H9 (cell line): ENCODE results near the gene NDUFB11. TPM values are rescaled to one million over a fixed set of nuclear protein-coding genes. Genes with fewer than 3 reads are reported as not detected.

Experiments
- DNase-seq: peaks from one replicate; pipeline ENCODE4 v3.0.0-alpha.2; 2017
- H2AFZ ChIP-seq: one replicate; pipeline ENCODE4 v1.6.1; 2013; ENCODE audit warnings: mild to moderate bottlenecking, low read length, control low read depth, moderate library complexity
- H2AK5ac ChIP-seq: 2 replicates; pipeline ENCODE4 v1.6.1; 2013; ENCODE audit warnings: low read length, control low read depth, mixed read lengths; ENCODE audit not compliant: insufficient read length
- H2BK120ac ChIP-seq: one replicate; pipeline ENCODE4 v1.6.1; 2013; ENCODE audit warnings: low read depth, mild to moderate bottlenecking, low read length, control low read depth, inconsistent platforms; ENCODE audit not compliant: poor library complexity, severe bottlenecking
- H2BK12ac ChIP-seq: 2 replicates; pipeline ENCODE4 v1.6.1; 2013; ENCODE audit warnings: low read length, control low read depth, mixed read lengths, low read depth; ENCODE audit not compliant: insufficient read length
- H2BK15ac ChIP-seq: 2 replicates; pipeline ENCODE4 v1.6.1; 2013; ENCODE audit warnings: low read depth, low read length, control low read depth
- H2BK20ac ChIP-seq: one replicate; pipeline ENCODE4 v1.6.1; 2013; ENCODE audit warnings: low read depth, mild to moderate bottlenecking, low read length, control low read depth, inconsistent platforms; ENCODE audit not compliant: poor library complexity, severe bottlenecking
- H2BK5ac ChIP-seq: 2 replicates; pipeline ENCODE4 v1.6.1; 2013; ENCODE audit warnings: low read length, control low read depth, mixed read lengths; ENCODE audit not compliant: insufficient read length
- H3K14ac ChIP-seq: 2 replicates; pipeline ENCODE4 v1.6.1; 2013; ENCODE audit warnings: low read length, control low read depth; ENCODE audit not compliant: insufficient read depth
- H3K18ac ChIP-seq: 2 replicates; pipeline ENCODE4 v1.6.1; 2013; ENCODE audit warnings: low read depth, mild to moderate bottlenecking, mixed read lengths, low read length, control low read depth; ENCODE audit not compliant: insufficient read length
- H3K23ac ChIP-seq: 2 replicates; pipeline ENCODE4 v1.6.1; 2013; ENCODE audit warnings: low read length, control low read depth, mixed read lengths, low read depth; ENCODE audit not compliant: insufficient read length
- H3K23me2 ChIP-seq: 2 replicates; pipeline ENCODE4 v1.6.1; 2013; ENCODE audit warnings: low read depth, mild to moderate bottlenecking, mixed read lengths, low read length, control low read depth; ENCODE audit not compliant: insufficient read length, poor library complexity, severe bottlenecking
- H3K27ac ChIP-seq: 2 replicates; pipeline ENCODE4 v1.5.1; 2013; ENCODE audit warnings: low read length, control low read depth, mixed read lengths, low read depth; ENCODE audit not compliant: insufficient read length
- H3K27me3 ChIP-seq: 2 replicates; pipeline ENCODE4 v1.6.1; 2013; ENCODE audit warnings: low read length, control low read depth, inconsistent platforms; ENCODE audit not compliant: insufficient read depth
- H3K4ac ChIP-seq: 2 replicates; pipeline ENCODE4 v1.6.1; 2013; ENCODE audit warnings: low read depth, mild to moderate bottlenecking, control low read depth, inconsistent platforms, low read length, moderate library complexity
- H3K4me1 ChIP-seq: 2 replicates; pipeline ENCODE4 v1.6.1; 2013; ENCODE audit warnings: low read length, control low read depth, inconsistent platforms; ENCODE audit not compliant: insufficient read depth
- H3K4me2 ChIP-seq: 2 replicates; pipeline ENCODE4 v1.6.1; 2013; ENCODE audit warnings: low read length, control low read depth, mixed read lengths; ENCODE audit not compliant: insufficient read length, insufficient read depth
- H3K56ac ChIP-seq: 2 replicates; pipeline ENCODE4 v1.6.1; 2013; ENCODE audit warnings: low read depth, mild to moderate bottlenecking, mixed read lengths, low read length, control low read depth; ENCODE audit not compliant: insufficient read length
- H3K79me1 ChIP-seq: 2 replicates; pipeline ENCODE4 v1.6.1; 2013; ENCODE audit warnings: low read depth, mild to moderate bottlenecking, moderate library complexity, low read length, control low read depth, inconsistent platforms; ENCODE audit not compliant: insufficient read depth, poor library complexity, severe bottlenecking
- H3K79me2 ChIP-seq: 2 replicates; pipeline ENCODE4 v1.6.1; 2013; ENCODE audit warnings: low read length, control low read depth, inconsistent platforms; ENCODE audit not compliant: insufficient read depth
- H3K9ac ChIP-seq: 2 replicates; pipeline ENCODE4 v1.6.1; 2013; ENCODE audit warnings: low read length, control low read depth, mixed read lengths; ENCODE audit not compliant: insufficient read length; ENCODE audit errors: extremely low read depth
- H3K9me3 ChIP-seq: one replicate; pipeline ENCODE4 v1.6.1; 2013; ENCODE audit warnings: low read depth, low read length, inconsistent platforms; ENCODE audit not compliant: control insufficient read depth
- H3T11ph ChIP-seq: one replicate; pipeline ENCODE4 v1.6.1; 2013; ENCODE audit warnings: mild to moderate bottlenecking, low read length, control low read depth, inconsistent platforms
- H4K20me1 ChIP-seq: one replicate; pipeline ENCODE4 v1.6.1; 2013; ENCODE audit not compliant: control insufficient read depth, insufficient read length, insufficient read depth
- H4K5ac ChIP-seq: 2 replicates; pipeline ENCODE4 v1.6.1; 2013; ENCODE audit warnings: low read depth, mild to moderate bottlenecking, mixed read lengths, low read length, control low read depth; ENCODE audit not compliant: insufficient read length
- H4K8ac ChIP-seq: replicated peaks from 2 replicates; pipeline ENCODE4 v1.6.1; 2013; ENCODE audit warnings: low read length, control low read depth, mixed read lengths, low read depth; ENCODE audit not compliant: insufficient read length
- H4K91ac ChIP-seq: 2 replicates; pipeline ENCODE4 v1.6.1; 2013; ENCODE audit warnings: low read depth, mild to moderate bottlenecking, moderate library complexity, mixed read lengths, low read length, control low read depth; ENCODE audit not compliant: insufficient read length
- H3K27ac Mint-ChIP-seq, 3 experiments: 2 replicates in 2 of 3; 3 replicates in 1 of 3; pipeline ENCODE4 v1.8.0; 2020 to 2021; ENCODE audit warnings: mixed read lengths in 3 of 3, mild to moderate bottlenecking in 1 of 3, moderate library complexity in 1 of 3
- H3K27me3 Mint-ChIP-seq: 2 replicates; pipeline ENCODE4 v1.8.0; 2021; ENCODE audit warnings: low read depth, mild to moderate bottlenecking, moderate library complexity, mixed read lengths
- H3K36me3 Mint-ChIP-seq, 3 experiments: 2 replicates in 2 of 3; 3 replicates in 1 of 3; pipeline ENCODE4 v1.8.0; 2020 to 2021; ENCODE audit warnings: low read depth in 3 of 3, mixed read lengths in 3 of 3; ENCODE audit not compliant: insufficient read depth in 1 of 3
- H3K4me1 Mint-ChIP-seq, 2 experiments: 2 replicates each; pipeline ENCODE4 v1.8.0; 2020; ENCODE audit warnings: mixed read lengths in 2 of 2
- H3K4me3 Mint-ChIP-seq, 2 experiments: 2 replicates in 1 of 2; 3 replicates in 1 of 2; pipeline ENCODE4 v1.8.0; 2020 to 2021; ENCODE audit warnings: mild to moderate bottlenecking in 2 of 2, mixed read lengths in 2 of 2, moderate library complexity in 1 of 2
- H3K9me3 Mint-ChIP-seq, 2 experiments: 2 replicates in 1 of 2; 3 replicates in 1 of 2; pipeline ENCODE4 v1.8.0; 2020; ENCODE audit warnings: mild to moderate bottlenecking in 2 of 2, mixed read lengths in 2 of 2, moderate library complexity in 1 of 2
- WGBS: extraction: QIAGEN DNeasy Blood & Tissue Kit; methylation state at CpG from one replicate; pipeline ENCODE4 v1.1.7; 2013; ENCODE audit warnings: missing lambda C conversion rate, low lambda C conversion rate, mixed read lengths; ENCODE audit not compliant: insufficient read length; ENCODE audit errors: extremely low coverage; 5-methylcytosine and 5-hydroxymethylcytosine counted together
- total RNA-seq: library from RNA; stranded (reverse); gene quantifications from 2 replicates; pipeline ENCODE4 v1.2.1, GENCODE V29; 2021
- TF ChIP-seq, protein P1 (sequence below): fragments of 200-600 bp; sonication (generic); conservative IDR thresholded peaks from 3 replicates; pipeline ENCODE4 v1.8.0; 2021; ENCODE audit warnings: antibody characterized with exemption, mild to moderate bottlenecking

The NDUFB11 gene
- total RNA-seq, 1 experiment from 2014 or later: 100 TPM

DNA sequence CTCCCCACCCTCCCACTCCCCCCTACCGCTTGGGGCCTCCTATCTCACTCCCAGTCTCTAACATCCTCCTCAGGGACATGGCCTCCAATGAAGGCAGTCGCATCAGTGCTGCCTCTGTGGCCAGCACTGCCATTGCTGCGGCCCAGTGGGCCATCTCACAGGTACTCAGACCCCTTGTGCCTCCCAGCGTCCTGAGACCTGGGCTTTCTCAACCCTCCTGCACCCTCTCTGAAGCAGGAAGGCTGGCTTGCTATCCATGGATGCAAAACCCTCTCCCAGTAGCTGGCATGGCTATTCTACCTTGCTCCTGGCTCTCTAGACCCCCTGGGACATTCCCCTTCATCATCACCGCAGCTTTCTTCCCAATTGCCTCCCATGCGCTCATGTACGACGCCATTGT is 35.8 kb upstream of the NDUFB11 start:
- H3K27me3 ChIP-seq: no peaks in the 10 kb centered on the region; the same call in 1 of the 2 replicates
- no peak overlapping the region for H3K27ac ChIP-seq
- H2BK15ac ChIP-seq: no peak overlapping the region
- TF ChIP-seq, protein P1, sequence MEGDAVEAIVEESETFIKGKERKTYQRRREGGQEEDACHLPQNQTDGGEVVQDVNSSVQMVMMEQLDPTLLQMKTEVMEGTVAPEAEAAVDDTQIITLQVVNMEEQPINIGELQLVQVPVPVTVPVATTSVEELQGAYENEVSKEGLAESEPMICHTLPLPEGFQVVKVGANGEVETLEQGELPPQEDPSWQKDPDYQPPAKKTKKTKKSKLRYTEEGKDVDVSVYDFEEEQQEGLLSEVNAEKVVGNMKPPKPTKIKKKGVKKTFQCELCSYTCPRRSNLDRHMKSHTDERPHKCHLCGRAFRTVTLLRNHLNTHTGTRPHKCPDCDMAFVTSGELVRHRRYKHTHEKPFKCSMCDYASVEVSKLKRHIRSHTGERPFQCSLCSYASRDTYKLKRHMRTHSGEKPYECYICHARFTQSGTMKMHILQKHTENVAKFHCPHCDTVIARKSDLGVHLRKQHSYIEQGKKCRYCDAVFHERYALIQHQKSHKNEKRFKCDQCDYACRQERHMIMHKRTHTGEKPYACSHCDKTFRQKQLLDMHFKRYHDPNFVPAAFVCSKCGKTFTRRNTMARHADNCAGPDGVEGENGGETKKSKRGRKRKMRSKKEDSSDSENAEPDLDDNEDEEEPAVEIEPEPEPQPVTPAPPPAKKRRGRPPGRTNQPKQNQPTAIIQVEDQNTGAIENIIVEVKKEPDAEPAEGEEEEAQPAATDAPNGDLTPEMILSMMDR: no peak
- H3K79me2 ChIP-seq: no peaks in the 10 kb centered on the region
- H2AFZ ChIP-seq: no peak overlapping the region
- H2BK5ac ChIP-seq: no peak overlapping the region
- no peak overlapping the region for H2BK20ac ChIP-seq
- H4K8ac ChIP-seq: no peak overlapping the region
- no peak overlapping the region for H3K23ac ChIP-seq
- no peaks in the 10 kb centered on the region for H3K9me3 ChIP-seq
- H2BK12ac ChIP-seq: no peak overlapping the region
- no peak overlapping the region for H3K4ac ChIP-seq
- no peak overlapping the region for H3T11ph ChIP-seq
- H3K4me3 Mint-ChIP-seq: no peak overlapping the region
- H3K79me1 ChIP-seq: no peaks in the 10 kb centered on the region
- no peaks in the 10 kb centered on the region for H3K4me1 ChIP-seq
- H3K14ac ChIP-seq: no peak overlapping the region
- no peak for DNase-seq
- H3K23me2 ChIP-seq: no peaks in the 10 kb centered on the region
- no peak overlapping the region for H3K18ac ChIP-seq
- no peaks in the 10 kb centered on the region for H3K4me1 Mint-ChIP-seq
- no peak overlapping the region for H4K91ac ChIP-seq
- H3K4me2 ChIP-seq: no peak overlapping the region
- H4K20me1 ChIP-seq: no peaks in the 10 kb centered on the region
- H2AK5ac ChIP-seq: no peak overlapping the region
- H3K27ac Mint-ChIP-seq: peak overlapping the region in 1 of 3 experiments; percentile 83; a peak in 1 of 7 replicates
- no peak overlapping the region for H3K56ac ChIP-seq
- H2BK120ac ChIP-seq: no peak overlapping the region
- peaks cover 45 to 84% (median 71%) of the 10 kb centered on the region in 3 experiments for H3K36me3 Mint-ChIP-seq
- no peak overlapping the region for H3K9ac ChIP-seq
- H3K27me3 Mint-ChIP-seq: no peaks in the 10 kb centered on the region; the same call in 1 of the 2 replicates
- no CpG with 5 or more reads among the region's 8 CpGs for WGBS
- peaks cover 59 to 75% of the 10 kb centered on the region in 2 experiments for H3K9me3 Mint-ChIP-seq
- H4K5ac ChIP-seq: no peak overlapping the region
